Right cardiac atrium (tissue), 5 donors: ENCODE results near the gene PHOX2B. TPM values are rescaled to one million over a fixed set of nuclear protein-coding genes. Genes with fewer than 3 reads are reported as not detected.

ENCODE experiments used
- ATAC-seq, 2 donors: fragments of 200-7000 bp; cut with Tn5 transposase; one replicate each; pipeline versions ENCODE4 v1.8.0 to v1.9.1; 2020; ENCODE audit warnings: moderate library complexity in 2 of 2, mild to moderate bottlenecking in 1 of 2
- DNase-seq, 3 donors: peaks; one replicate each; pipeline ENCODE4 v3.0.0-alpha.2; 2020
- H3K27ac ChIP-seq: one replicate; pipeline ENCODE4 v1.5.1; 2013; ENCODE audit warnings: mild to moderate bottlenecking, low read length, control low read depth, moderate library complexity
- H3K27me3 ChIP-seq: one replicate; pipeline ENCODE4 v1.6.1; 2013; ENCODE audit not compliant: control insufficient read depth, insufficient read depth
- H3K4me1 ChIP-seq: one replicate; pipeline ENCODE4 v1.6.1; 2013; ENCODE audit warnings: low read length; ENCODE audit not compliant: control insufficient read depth, insufficient read depth
- H3K4me3 ChIP-seq: one replicate; pipeline ENCODE4 v1.5.1; 2013; ENCODE audit warnings: low read length, control low read depth
- H3K9me3 ChIP-seq: one replicate; pipeline ENCODE4 v1.6.1; 2013; ENCODE audit warnings: low read length; ENCODE audit not compliant: control insufficient read depth
- WGBS: extraction: QIAGEN DNeasy Blood & Tissue Kit; methylation state at CpG from one replicate; pipeline ENCODE4 v1.1.7; 2013; 5-methylcytosine and 5-hydroxymethylcytosine counted together
- intact Hi-C, 4 donors: fragments of 100-400 bp; cut with DNase I; formaldehyde crosslinking; loops; one replicate each; pipeline versions ENCODE4 v1.11.0 to v1.14.0; 2022 to 2023
- polyA plus RNA-seq: library from polyadenylated mRNA; stranded (reverse); fragments of 200-250 nt; gene quantifications from one replicate; pipeline ENCODE4 v1.2.3, GENCODE V29; 2013
- total RNA-seq, 4 donors: library from RNA; stranded (reverse); fragmentation: NEBNext Ultra II Directional; extraction: Animal tissue kit (Norgen Biotek cat#: 25700); gene quantifications; one replicate each; pipeline ENCODE4 v1.2.1, GENCODE V29; 2021
- donor health status: healthy with polysubstance abuse.
- donor health status: DM: no; HTN: yes; CAD: no.
- donor health status: DM: no; HTN: no; CAD: no.
- donor health status: DM: no; HTN: yes; CAD: no; lungs with severe emphysema.
- donor health status: DM: yes; HTN: yes; CAD: no.

The PHOX2B gene
- total and polyA plus RNA-seq, 5 donors: 0.11 to 0.16 TPM; not detected in 3

- DNase-seq (no peak), ATAC-seq (no peak)
- H3K27ac ChIP-seq: no peak overlapping the region
- 79% methylated on average over 2 of the region's 2 CpGs for WGBS
- intact Hi-C loops: no loop called here
- H3K9me3 ChIP-seq: no peaks in the 10 kb centered on the region
- H3K4me1 ChIP-seq: no peaks in the 10 kb centered on the region
- no peak overlapping the region for H3K4me3 ChIP-seq
- H3K27me3 ChIP-seq: no peaks in the 10 kb centered on the region
Observed at GRCh38 chr4:41763729-41764128, 15.2 kb upstream of the PHOX2B start.

- Histone ChIP-seq H3K27me3 (peaks cover 4% of the 10 kb centered on the region), H3K9me3 (no peaks in the 10 kb centered on the region), H3K4me1 (no peaks in the 10 kb centered on the region), H3K27ac (no peak overlapping the region), H3K4me3 (no peak overlapping the region)
- no peak for DNase-seq
- intact Hi-C loops: no loop called here
- ATAC-seq: no peak
Observed at GRCh38 chr4:41758884-41759283, 10.4 kb upstream of the PHOX2B start.

GRCh38 chr4:41757521-41758156, 9.1 kb upstream of the PHOX2B start:
- intact Hi-C loops: no loop called here
- ATAC-seq (no peak), DNase-seq (peak in 1 of 3 donors; percentile 8)
- no peak overlapping the region for H3K27ac ChIP-seq
- H3K9me3 ChIP-seq: no peaks in the 10 kb centered on the region
- peaks cover 6% of the 10 kb centered on the region for H3K27me3 ChIP-seq
- no peaks in the 10 kb centered on the region for H3K4me1 ChIP-seq
- no peak overlapping the region for H3K4me3 ChIP-seq
- WGBS: 26% methylated on average over 3 of the region's 3 CpGs

- DNase-seq: no peak
- Histone ChIP-seq H3K9me3 (no peaks in the 10 kb centered on the region), H3K4me1 (no peaks in the 10 kb centered on the region), H3K27me3 (peaks cover 8% of the 10 kb centered on the region), H3K4me3 (no peak overlapping the region), H3K27ac (no peak overlapping the region)
- intact Hi-C loops: no loop called here
- no peak for ATAC-seq
Observed at GRCh38 chr4:41753942-41754341, 5.4 kb upstream of the PHOX2B start.

GRCh38 chr4:41752081-41752836, 3.7 kb upstream of the PHOX2B start:
- H3K4me3 ChIP-seq: no peak overlapping the region
- 12% methylated on average over 10 of the region's 10 CpGs for WGBS
- peaks cover 8% of the 10 kb centered on the region for H3K27me3 ChIP-seq
- DNase-seq (no peak), ATAC-seq (no peak)
- no peaks in the 10 kb centered on the region for H3K9me3 ChIP-seq
- H3K27ac ChIP-seq: no peak overlapping the region
- H3K4me1 ChIP-seq: peaks cover under 1% of the 10 kb centered on the region
- intact Hi-C loops: no loop called here

GRCh38 chr4:41751449-41752061, 3.0 kb upstream of the PHOX2B start:
- Histone ChIP-seq H3K27ac (no peak overlapping the region), H3K4me1 (peaks cover 3% of the 10 kb centered on the region), H3K9me3 (no peaks in the 10 kb centered on the region), H3K27me3 (peaks cover 8% of the 10 kb centered on the region), H3K4me3 (no peak overlapping the region)
- no peak for ATAC-seq
- intact Hi-C loops: no loop called here
- 5% methylated on average over 34 of the region's 34 CpGs for WGBS
- no peak for DNase-seq

GRCh38 chr4:41750626-41751448, 2.3 kb upstream of the PHOX2B start:
- intact Hi-C loops: no loop called here
- H3K4me1 ChIP-seq: peaks cover 3% of the 10 kb centered on the region
- ATAC-seq: no peak
- 7% methylated on average over 40 of the region's 40 CpGs for WGBS
- H3K9me3 ChIP-seq: no peaks in the 10 kb centered on the region
- H3K27ac ChIP-seq: no peak overlapping the region
- DNase-seq: no peak
- peaks cover 8% of the 10 kb centered on the region for H3K27me3 ChIP-seq
- no peak overlapping the region for H3K4me3 ChIP-seq

GRCh38 chr4:41750121-41750625, 1.6 kb upstream of the PHOX2B start:
- Histone ChIP-seq H3K9me3 (no peaks in the 10 kb centered on the region), H3K4me1 (peaks cover 3% of the 10 kb centered on the region), H3K4me3 (no peak overlapping the region), H3K27ac (no peak overlapping the region), H3K27me3 (peaks cover 4% of the 10 kb centered on the region)
- 4% methylated on average over 20 of the region's 20 CpGs for WGBS
- DNase-seq (no peak), ATAC-seq (no peak)
- intact Hi-C loops: no loop called here

GRCh38 chr4:41749631-41750039, 1.1 kb upstream of the PHOX2B start:
- peaks cover 4% of the 10 kb centered on the region for H3K27me3 ChIP-seq
- H3K9me3 ChIP-seq: no peaks in the 10 kb centered on the region
- 11% methylated on average over 12 of the region's 12 CpGs for WGBS
- intact Hi-C loops: no loop called here
- DNase-seq (no peak), ATAC-seq (no peak)
- no peak overlapping the region for H3K4me3 ChIP-seq
- H3K4me1 ChIP-seq: peaks cover 3% of the 10 kb centered on the region
- H3K27ac ChIP-seq: no peak overlapping the region

GRCh38 chr4:41748074-41748570, 403 bp downstream of the PHOX2B start:
- Histone ChIP-seq H3K4me1 (peaks cover 3% of the 10 kb centered on the region), H3K9me3 (no peaks in the 10 kb centered on the region), H3K4me3 (no peak overlapping the region), H3K27ac (no peak overlapping the region), H3K27me3 (peaks cover 4% of the 10 kb centered on the region)
- ATAC-seq (no peak), DNase-seq (no peak)
- 6% methylated on average over 21 of the region's 21 CpGs for WGBS
- intact Hi-C loops: no loop called here
